Measurements from ENCODE around the gene BPTF.
A peak's percentile ranks its signal among the peaks of the same experiment; 100 is the strongest.
"Not testable (repeated sequence)": the region's sequence is repeated elsewhere in the genome, so short reads cannot be mapped to it uniquely, and the experiment has no call there.

BPTF gene

GRCh38 chr17:67884741-67885140 lies 59.4 kb downstream of the BPTF start:
- DNase-seq: no peak

DNA sequence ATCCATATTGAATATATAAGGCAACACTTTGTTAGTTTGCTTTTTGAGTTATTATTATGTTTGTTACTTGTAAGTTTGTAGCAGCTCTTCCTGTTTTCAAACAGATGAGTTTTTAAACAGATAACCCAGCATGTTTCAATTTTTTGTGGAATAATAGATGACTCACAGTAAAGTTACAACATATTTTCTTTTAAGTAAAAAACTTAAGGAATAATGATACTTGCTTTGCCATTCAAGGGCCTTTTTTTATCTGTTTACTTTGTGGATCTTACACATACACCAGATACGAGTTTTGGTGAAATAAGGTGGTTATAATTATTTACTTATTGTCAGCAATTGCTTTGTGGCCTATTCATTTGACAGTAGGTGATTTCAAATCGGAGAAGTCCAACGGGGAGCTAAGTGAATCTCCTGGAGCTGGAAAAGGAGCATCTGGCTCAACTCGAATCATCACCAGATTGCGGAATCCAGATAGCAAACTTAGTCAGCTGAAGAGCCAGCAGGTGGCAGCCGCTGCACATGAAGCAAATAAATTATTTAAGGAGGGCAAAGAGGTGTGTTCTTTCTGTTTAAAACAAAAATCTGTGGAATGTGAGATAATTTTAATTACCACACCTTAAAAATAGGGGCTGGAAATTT lies 66.3 kb downstream of the BPTF start:
- no peak for DNase-seq

DNA sequence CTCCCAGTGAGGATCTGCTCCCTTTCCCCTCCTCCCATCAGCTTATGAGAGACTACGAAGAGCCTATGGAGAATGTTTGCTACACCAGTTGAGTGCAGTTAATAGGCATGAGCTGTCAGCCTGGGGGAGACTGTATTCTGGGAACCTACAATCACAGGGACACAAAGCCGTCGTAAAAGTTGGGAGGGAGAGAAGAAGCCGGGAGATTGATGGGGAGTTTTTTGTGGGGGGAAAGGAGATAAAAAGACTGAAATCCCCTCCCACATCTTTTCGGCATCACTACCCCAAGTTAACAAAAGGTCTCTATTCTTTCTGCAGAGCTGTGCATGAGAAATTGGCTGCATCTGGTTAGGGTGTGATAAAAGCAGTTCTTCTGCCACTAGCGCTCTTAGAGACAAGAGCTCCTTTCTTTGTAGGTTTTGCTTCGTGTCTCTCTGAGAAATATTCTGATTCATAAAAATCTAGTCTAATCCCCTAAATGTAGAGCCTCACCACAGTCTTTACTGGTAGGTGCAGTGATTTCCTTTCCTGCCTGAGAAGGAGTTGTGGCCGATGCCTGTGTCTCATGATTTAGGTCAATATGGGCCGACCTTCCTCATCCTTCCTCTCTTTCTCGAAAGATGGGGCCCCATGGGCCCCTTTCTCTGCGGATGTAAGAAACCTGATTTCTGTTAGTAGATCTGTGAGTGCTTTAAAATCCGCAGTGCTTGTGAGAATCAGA lies 77.4 kb downstream of the BPTF start:
- DNase-seq: no peak

- DNase-seq: not testable (repeated sequence)
Observed at GRCh38 chr17:67905298-67905697, 80.0 kb downstream of the BPTF start.

- DNase-seq: not testable (repeated sequence)
Observed at GRCh38 chr17:67910117-67910803, 85.0 kb downstream of the BPTF start.

GRCh38 chr17:67911059-67911782 lies 85.9 kb downstream of the BPTF start:
- no peak for DNase-seq

- DNase-seq: no peak
Observed at GRCh38 chr17:67912088-67912487, 86.8 kb downstream of the BPTF start.

GRCh38 chr17:67912656-67913055 lies 87.4 kb downstream of the BPTF start:
- DNase-seq: no peak

DNA sequence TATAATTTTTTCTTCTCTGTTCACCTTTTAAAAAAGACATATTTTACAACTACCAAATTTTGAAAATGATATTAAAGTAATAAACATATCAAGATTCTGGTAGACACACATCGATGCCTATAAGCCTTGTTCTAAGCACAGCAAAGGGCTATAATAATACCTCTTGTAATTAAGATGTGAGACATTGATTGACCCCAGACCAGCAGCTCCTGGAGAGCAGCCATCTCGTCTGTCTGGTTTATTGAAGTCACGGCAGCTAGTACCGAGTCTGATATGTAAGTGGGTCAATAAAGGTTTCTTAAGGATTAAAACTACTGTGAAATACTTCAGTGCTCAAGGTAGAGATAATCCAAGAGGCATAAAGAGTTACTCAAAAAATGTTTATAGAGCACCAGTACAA lies 94.9 kb downstream of the BPTF start:
- DNase-seq: no peak

DNA sequence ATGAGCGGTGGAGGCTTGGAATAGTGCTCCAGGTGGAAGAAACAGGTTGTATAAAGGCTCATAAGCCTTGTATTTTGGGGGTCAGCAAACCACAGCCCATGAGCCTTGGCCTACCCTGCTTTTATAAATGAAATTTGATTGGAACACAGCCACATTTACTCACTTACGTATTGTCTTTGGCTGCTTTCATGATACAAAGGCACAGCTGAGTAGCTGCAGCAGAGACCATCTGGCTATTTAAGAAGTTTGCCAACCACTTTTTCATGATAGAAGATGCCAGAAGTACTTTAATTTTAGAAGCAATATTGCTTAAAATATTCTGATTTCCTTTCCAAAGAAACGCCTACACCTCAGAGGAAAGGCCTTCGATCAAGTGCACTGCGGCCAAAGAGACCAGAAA lies 97.2 kb downstream of the BPTF start:
- no peak for DNase-seq

GRCh38 chr17:67928842-67929241 lies 103.5 kb downstream of the BPTF start:
- DNase-seq: not testable (repeated sequence)

GRCh38 chr17:67931227-67931626 lies 105.9 kb downstream of the BPTF start:
- no peak for DNase-seq

DNA sequence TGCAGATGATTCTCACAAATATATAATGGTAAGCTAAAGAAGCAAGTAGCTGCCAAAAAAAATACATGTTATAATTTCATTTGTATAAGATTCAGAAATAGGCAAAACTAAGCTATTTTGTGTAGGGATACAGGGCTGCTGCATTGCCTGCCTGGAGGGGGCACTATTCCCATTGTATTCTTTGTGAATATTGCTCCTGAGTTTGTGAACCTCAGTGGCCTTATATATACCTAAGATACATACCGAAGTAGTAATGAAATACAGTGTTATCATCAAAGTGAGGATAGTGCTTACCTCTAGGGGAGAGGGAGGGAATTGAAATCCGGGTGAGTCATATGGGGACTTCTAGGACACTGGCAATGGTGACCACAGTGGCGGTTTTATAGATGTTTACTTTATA lies 117.5 kb downstream of the BPTF start:
- DNase-seq: no peak

DNA sequence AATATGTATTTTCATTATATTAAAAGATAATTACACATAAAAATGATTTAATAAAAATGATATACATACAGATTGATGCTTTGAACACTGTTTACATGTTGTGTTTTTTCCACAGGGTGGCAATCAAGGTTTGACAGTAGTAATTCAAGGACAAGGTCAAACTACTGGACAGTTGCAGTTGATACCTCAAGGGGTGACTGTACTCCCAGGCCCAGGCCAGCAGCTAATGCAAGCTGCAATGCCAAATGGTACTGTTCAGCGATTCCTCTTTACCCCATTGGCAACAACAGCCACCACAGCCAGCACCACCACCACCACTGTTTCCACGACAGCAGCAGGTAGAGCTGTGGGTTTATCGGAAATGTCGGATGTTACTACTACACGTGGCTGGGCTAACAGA lies 118.7 kb downstream of the BPTF start:
- DNase-seq: no peak

DNA sequence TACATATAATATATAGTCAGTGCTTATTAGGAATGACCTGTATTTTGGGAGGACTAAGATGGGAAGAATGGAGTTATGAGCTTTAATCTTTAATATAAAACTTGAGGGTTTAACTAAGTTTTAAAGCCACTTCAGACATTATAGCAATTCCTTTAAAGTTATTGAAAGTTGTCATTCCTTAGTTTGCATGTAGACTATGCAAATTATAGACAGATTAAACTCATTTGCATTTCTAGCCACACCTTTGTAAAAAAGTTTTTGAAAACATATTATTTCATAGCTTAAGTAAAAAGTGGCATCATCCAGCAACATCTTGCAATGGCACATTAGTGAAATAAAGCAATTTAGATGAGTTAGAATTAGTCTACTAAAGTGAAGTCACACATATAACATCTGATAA lies 121.2 kb downstream of the BPTF start:
- no peak for DNase-seq

- DNase-seq: no peak
Observed at GRCh38 chr17:67947325-67947813, 122.1 kb downstream of the BPTF start.

GRCh38 chr17:67950945-67951344 lies 125.6 kb downstream of the BPTF start:
- DNase-seq: no peak

DNA sequence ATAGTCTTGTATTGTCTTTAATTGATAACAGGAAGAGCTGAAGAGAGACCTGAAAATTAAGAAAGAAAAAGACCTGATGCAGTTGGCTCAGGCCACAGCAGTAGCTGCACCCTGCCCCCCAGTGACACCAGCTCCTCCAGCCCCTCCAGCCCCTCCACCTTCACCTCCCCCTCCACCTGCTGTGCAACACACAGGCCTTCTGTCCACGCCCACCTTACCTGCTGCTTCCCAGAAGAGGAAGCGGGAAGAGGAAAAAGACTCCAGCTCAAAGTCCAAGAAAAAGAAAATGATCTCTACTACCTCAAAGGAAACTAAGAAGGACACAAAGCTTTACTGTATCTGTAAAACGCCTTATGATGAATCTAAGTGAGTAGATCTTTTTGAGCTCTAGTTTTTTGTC lies 134.2 kb downstream of the BPTF start:
- DNase-seq: no peak

DNA sequence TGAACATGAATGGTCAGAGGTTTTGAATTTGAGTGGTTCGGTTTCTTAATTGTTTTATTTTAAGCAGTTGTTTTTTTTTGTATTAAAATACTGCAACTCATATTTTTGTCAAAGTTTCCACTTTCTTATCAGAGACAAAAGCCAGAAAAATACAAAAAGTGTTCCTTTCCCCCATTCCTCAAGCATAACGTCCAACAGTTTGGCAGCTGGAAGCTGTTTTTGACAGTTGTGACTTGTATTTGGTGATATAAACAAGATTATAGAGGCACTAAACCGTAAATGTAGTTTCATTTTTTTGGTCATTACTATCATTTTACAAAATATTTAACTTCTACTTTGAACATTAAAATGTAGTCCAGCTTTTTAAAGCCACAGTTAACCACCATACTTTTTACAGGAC lies 135.0 kb downstream of the BPTF start:
- DNase-seq: not testable (repeated sequence)

DNA sequence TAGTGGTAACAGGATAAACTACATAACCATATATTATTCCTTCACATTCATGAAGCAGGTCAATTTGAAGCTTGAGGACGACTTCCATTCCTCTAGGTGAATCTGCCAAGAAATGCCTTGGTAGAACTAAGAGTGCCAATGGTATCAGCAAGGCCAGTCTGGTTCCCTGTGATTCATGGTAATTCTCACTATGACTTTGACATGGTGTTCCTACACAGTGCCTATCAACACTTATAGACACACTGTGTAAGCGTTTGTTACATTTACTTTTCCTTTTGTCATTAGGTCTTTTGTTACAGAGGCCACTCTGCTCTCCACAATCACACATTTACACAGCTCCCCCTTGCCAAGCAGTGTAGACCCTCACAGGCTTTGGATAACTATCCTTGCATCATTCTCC lies 136.9 kb downstream of the BPTF start:
- not testable (repeated sequence) for DNase-seq

GRCh38 chr17:67963145-67963572 lies 137.9 kb downstream of the BPTF start:
- peak; percentile 68 to 71 for DNase-seq

DNA sequence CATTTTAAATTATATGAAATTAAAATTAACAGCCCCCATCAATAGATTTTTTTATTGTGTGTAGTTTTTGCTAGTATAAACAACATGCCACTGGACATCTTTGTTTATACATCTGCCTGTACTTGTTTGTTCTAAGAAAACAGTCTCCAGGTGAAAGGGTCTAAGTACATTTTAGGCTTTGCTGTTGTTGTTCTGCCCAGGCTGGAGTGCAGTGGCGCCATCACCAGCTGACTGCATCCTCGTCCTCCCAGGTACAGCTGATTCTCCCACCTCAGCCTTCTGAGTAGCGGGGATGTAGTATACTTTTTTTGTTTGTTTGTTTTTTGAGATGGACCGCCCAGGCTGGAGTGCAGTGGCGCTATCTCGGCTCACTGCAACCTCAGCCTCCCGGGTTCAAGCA lies 145.5 kb downstream of the BPTF start:
- no peak for DNase-seq

GRCh38 chr17:67974185-67974584 lies 148.9 kb downstream of the BPTF start:
- DNase-seq: no peak
